ENCODE results near the gene CXCL6.

CXCL6 gene

DNA sequence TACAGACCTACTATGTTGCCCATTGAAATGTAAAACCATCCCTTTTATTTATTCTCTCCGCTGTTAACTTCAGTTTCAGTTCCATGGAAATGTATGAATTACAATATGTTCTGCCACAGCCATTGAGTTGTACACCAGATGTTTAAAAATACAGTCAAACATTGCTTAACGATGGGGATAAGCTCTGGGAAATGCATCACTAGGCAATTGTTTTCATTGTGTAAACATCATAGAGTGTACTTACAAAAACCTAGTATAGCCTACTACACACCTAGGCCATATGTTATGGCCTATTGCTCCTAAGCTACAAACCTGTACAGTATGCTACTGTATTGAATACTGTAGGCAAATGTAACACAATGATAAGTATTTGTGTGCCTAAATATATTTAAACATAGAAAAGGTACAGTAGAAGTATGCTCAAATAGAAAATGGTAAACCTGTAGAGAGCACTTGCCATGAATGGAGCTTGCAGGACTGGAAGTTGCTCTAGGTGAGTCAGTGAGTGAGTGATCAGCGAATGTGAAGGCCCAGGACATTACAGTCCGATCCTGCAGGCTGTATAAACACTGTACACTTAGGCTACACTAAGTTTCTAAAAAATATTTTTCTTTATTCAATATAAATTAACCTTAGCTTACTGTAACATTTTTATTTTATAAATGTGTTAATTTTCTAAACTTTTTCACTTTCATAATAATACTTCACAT is 13.9 kb downstream of the CXCL6 start:
- no peak for TF ChIP-seq CTCF (conservative IDR thresholded peaks at IDR 0.05)
- no peak for TF ChIP-seq ZFX (IDR thresholded peaks at IDR 0.05)
- H3K27ac ChIP-seq: no peak overlapping the region

- no peak overlapping the region for H3K27ac ChIP-seq
- TF ChIP-seq ZFX (IDR thresholded peaks at IDR 0.05) (no peak), CTCF (conservative IDR thresholded peaks at IDR 0.05) (no peak)
These were observed 14.8 kb downstream of the CXCL6 start for GRCh38 chr4:73851293-73851692.

- H3K27ac ChIP-seq: no peak overlapping the region
- TF ChIP-seq ZFX (IDR thresholded peaks at IDR 0.05) (no peak), CTCF (conservative IDR thresholded peaks at IDR 0.05) (no peak)
These were observed 16.3 kb downstream of the CXCL6 start for GRCh38 chr4:73852771-73853170.

- no peak for TF ChIP-seq ZFX (IDR thresholded peaks at IDR 0.05)
- no peak for TF ChIP-seq CTCF (conservative IDR thresholded peaks at IDR 0.05)
- H3K27ac ChIP-seq: no peak within 1 kb of the TSS
These were observed 16.8 kb downstream of the CXCL6 start, which contains the start of gene PF4V1 for GRCh38 chr4:73853246-73853704. Gene PF4V1, plus strand, starts transcription at chr4:73853296. Its CDS starts 67 bp downstream, at chr4:73853363.

GRCh38 chr4:73853718-73854473 is 17.4 kb downstream of the CXCL6 start:
- no peak overlapping the region for H3K27ac ChIP-seq
- TF ChIP-seq CTCF (conservative IDR thresholded peaks at IDR 0.05) (no peak), ZFX (IDR thresholded peaks at IDR 0.05) (no peak)

- no peak overlapping the region for H3K27ac ChIP-seq
- TF ChIP-seq ZFX (IDR thresholded peaks at IDR 0.05): no peak
These were observed 18.9 kb downstream of the CXCL6 start for GRCh38 chr4:73855406-73855805.

- TF ChIP-seq CTCF (conservative IDR thresholded peaks at IDR 0.05) (no peak), ZFX (IDR thresholded peaks at IDR 0.05) (no peak)
- no peak overlapping the region for H3K27ac ChIP-seq
These were observed 20.0 kb downstream of the CXCL6 start for GRCh38 chr4:73856518-73856917.

Data from C4-2B (cell line).